Loucy (cell line): Measurements from ENCODE around the gene C21orf58.

Experiments used
- EZH2phosphoT487 ChIP-seq: fragments of 200-600 bp; IDR thresholded peaks from 2 replicates; pipeline ENCODE4 v1.6.1; 2018; ENCODE audit warnings: antibody characterized with exemption, mild to moderate bottlenecking, moderate library complexity, borderline replicate concordance
- TF ChIP-seq, protein P1 (sequence below): fragments of 200-600 bp; sonication (generic); conservative IDR thresholded peaks from 2 replicates; pipeline ENCODE4 v1.5.1; 2014; ENCODE audit warnings: mild to moderate bottlenecking, antibody characterized with exemption, low read length

DNA sequence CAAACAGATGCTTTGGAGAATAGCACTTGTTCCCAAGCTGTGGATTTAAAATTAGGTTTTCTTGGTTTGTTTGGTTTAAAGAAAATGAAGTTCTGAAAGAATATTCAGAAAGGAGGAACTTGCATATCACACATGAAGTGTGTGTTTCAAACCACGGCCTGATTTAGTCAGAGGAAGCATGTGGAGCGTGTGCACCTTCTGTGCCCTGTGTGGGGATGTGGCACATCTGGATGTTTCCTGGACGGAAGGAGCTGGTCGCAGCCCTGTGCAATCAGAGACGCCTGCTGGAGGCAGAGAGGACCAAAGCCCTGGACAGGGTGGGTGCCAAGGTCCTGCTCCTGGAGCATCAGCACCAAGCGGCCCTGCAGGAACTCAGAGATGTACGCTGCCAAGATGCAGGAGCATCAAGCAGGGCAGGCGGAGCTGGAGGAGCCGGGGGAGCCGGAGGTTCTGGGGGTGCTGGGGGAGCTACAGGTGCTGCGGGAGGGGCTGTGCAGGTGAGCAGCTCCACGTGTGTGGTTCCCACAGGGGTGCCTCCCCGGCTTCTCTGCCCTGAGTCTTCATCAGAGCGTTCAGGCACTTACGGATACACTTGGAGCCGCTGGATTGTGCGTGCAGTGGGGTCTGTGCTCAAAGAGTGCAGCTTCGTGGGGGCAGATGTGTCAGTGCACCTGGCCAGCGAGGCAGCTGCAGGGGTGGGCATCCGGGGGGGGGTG, 46.0 kb upstream of the C21orf58 start:
- TF ChIP-seq EZH2phosphoT487, result no peak
- TF ChIP-seq, protein P1, sequence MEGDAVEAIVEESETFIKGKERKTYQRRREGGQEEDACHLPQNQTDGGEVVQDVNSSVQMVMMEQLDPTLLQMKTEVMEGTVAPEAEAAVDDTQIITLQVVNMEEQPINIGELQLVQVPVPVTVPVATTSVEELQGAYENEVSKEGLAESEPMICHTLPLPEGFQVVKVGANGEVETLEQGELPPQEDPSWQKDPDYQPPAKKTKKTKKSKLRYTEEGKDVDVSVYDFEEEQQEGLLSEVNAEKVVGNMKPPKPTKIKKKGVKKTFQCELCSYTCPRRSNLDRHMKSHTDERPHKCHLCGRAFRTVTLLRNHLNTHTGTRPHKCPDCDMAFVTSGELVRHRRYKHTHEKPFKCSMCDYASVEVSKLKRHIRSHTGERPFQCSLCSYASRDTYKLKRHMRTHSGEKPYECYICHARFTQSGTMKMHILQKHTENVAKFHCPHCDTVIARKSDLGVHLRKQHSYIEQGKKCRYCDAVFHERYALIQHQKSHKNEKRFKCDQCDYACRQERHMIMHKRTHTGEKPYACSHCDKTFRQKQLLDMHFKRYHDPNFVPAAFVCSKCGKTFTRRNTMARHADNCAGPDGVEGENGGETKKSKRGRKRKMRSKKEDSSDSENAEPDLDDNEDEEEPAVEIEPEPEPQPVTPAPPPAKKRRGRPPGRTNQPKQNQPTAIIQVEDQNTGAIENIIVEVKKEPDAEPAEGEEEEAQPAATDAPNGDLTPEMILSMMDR, result no peak
